HepG2 (cell line): Measurements from ENCODE around the gene TTC31. TPM values are rescaled to one million over a fixed set of nuclear protein-coding genes. Genes with fewer than 3 reads are reported as not detected.

Source experiments
- AKAP8 ChIP-seq: sonication (generic); formaldehyde crosslinking; IDR thresholded peaks from 2 replicates; pipeline ENCODE4 v1.5.1; 2020; ENCODE audit warnings: mild to moderate bottlenecking, missing genetic modification reagents
- CCDC6 ChIP-seq: sonication (generic); formaldehyde crosslinking; IDR thresholded peaks from 2 replicates; pipeline ENCODE4 v1.8.1; 2022; ENCODE audit warnings: mild to moderate bottlenecking, missing genetic modification reagents, moderate library complexity
- DR1 ChIP-seq: sonication (generic); formaldehyde crosslinking; IDR thresholded peaks from 2 replicates; pipeline ENCODE4 v1.8.0; 2021; ENCODE audit warnings: mild to moderate bottlenecking, missing genetic modification reagents, inconsistent platforms
- KAT7 ChIP-seq: IDR thresholded peaks from 2 replicates; pipeline ENCODE4 v1.6.1; 2018; ENCODE audit warnings: borderline replicate concordance, missing compliant biosample characterization
- KLF6 ChIP-seq: IDR thresholded peaks from 2 replicates; pipeline ENCODE4 v1.8.0; 2016; ENCODE audit warnings: missing biosample characterization, missing genetic modification reagents
- NFE2 ChIP-seq: sonication (generic); formaldehyde crosslinking; IDR thresholded peaks from 2 replicates; pipeline ENCODE4 v1.4.0; 2020; ENCODE audit warnings: missing genetic modification reagents
- NKX3-1 ChIP-seq: sonication (generic); formaldehyde crosslinking; IDR thresholded peaks from 2 replicates; pipeline ENCODE4 v1.5.0; 2020; ENCODE audit warnings: missing genetic modification reagents
- SRF ChIP-seq: IDR thresholded peaks from 2 replicates; pipeline ENCODE4 v1.6.1; 2011; ENCODE audit warnings: mild to moderate bottlenecking, low read depth, low read length, moderate library complexity
- TEAD3 ChIP-seq: optimal IDR thresholded peaks from 2 replicates; pipeline ENCODE3; 2016; ENCODE audit warnings: borderline replicate concordance
- TIGD3 ChIP-seq: sonication (generic); formaldehyde crosslinking; IDR thresholded peaks from 2 replicates; pipeline ENCODE4 v1.5.1; 2020; ENCODE audit warnings: mild to moderate bottlenecking, missing genetic modification reagents, borderline replicate concordance
- ZBTB10 ChIP-seq: sonication (generic); formaldehyde crosslinking; IDR thresholded peaks from 2 replicates; pipeline ENCODE4 v1.4.0; 2020; ENCODE audit warnings: missing genetic modification reagents, borderline replicate concordance
- ZBTB49 ChIP-seq: sonication (generic); formaldehyde crosslinking; IDR thresholded peaks from 2 replicates; pipeline ENCODE4 v1.4.0; 2020; ENCODE audit warnings: missing genetic modification reagents, borderline replicate concordance
- ZNF138 ChIP-seq: sonication (generic); formaldehyde crosslinking; IDR thresholded peaks from 2 replicates; pipeline ENCODE4 v1.5.0; 2020; ENCODE audit warnings: mild to moderate bottlenecking, low read depth, missing genetic modification reagents
- ZNF3 ChIP-seq: IDR thresholded peaks from 2 replicates; pipeline ENCODE4 v1.7.0; 2017; ENCODE audit warnings: inconsistent platforms
- ZNF790 ChIP-seq: sonication (generic); formaldehyde crosslinking; IDR thresholded peaks from 2 replicates; pipeline ENCODE4 v1.8.0; 2022; ENCODE audit warnings: missing genetic modification reagents, mild to moderate bottlenecking, borderline replicate concordance
- ZNF841 ChIP-seq: sonication (generic); formaldehyde crosslinking; IDR thresholded peaks from 2 replicates; pipeline ENCODE4 v1.8.1; 2023; ENCODE audit warnings: missing genetic modification reagents, borderline replicate concordance
- polyA plus RNA-seq, 8 experiments: library from polyadenylated mRNA; depleted of rRNA in 3 of 8; stranded (reverse) in 7 of 8; unstranded in 1 of 8; fragments of >200 nt; fragmentation: Illumina TruSeq in 4 of 8; extraction: Trizol in 4 of 8; gene quantifications; 2 replicates each; pipeline versions ENCODE4 v1.2.1 to v1.2.3, GENCODE V29; 2011 to 2016; ENCODE audit warnings: low read depth in 4 of 8, missing spikeins in 1 of 8, mixed read lengths in 1 of 8; ENCODE audit not compliant: insufficient read depth in 1 of 8
- total RNA-seq, 5 experiments: library from RNA; depleted of rRNA; stranded (reverse); fragments of >200 nt; fragmentation: Illumina TruSeq; extraction: Trizol; gene quantifications; 2 replicates each; pipeline ENCODE4 v1.2.3, GENCODE V29; 2016; ENCODE audit warnings: low read depth in 1 of 5
- TF ChIP-seq, protein P1 (sequence below): sonication (generic); formaldehyde crosslinking; IDR thresholded peaks from 2 replicates; pipeline ENCODE4 v1.4.0; 2020; ENCODE audit warnings: mild to moderate bottlenecking, missing genetic modification reagents, borderline replicate concordance
- TF ChIP-seq, protein P2 (sequence below): sonication (generic); formaldehyde crosslinking; IDR thresholded peaks from 2 replicates; pipeline ENCODE4 v1.4.0; 2020; ENCODE audit warnings: missing genetic modification reagents
- TF ChIP-seq, protein P3 (sequence below): sonication (generic); formaldehyde crosslinking; IDR thresholded peaks from 2 replicates; pipeline ENCODE4 v1.8.1; 2023; ENCODE audit warnings: mild to moderate bottlenecking, missing genetic modification reagents, borderline replicate concordance

The TTC31 gene
- total and polyA plus RNA-seq, 2 of the 13 experiments (the other 11 are each of a cell fraction or from before 2014, with no cell fraction given): 28.3 to 39.5 TPM

DNA sequence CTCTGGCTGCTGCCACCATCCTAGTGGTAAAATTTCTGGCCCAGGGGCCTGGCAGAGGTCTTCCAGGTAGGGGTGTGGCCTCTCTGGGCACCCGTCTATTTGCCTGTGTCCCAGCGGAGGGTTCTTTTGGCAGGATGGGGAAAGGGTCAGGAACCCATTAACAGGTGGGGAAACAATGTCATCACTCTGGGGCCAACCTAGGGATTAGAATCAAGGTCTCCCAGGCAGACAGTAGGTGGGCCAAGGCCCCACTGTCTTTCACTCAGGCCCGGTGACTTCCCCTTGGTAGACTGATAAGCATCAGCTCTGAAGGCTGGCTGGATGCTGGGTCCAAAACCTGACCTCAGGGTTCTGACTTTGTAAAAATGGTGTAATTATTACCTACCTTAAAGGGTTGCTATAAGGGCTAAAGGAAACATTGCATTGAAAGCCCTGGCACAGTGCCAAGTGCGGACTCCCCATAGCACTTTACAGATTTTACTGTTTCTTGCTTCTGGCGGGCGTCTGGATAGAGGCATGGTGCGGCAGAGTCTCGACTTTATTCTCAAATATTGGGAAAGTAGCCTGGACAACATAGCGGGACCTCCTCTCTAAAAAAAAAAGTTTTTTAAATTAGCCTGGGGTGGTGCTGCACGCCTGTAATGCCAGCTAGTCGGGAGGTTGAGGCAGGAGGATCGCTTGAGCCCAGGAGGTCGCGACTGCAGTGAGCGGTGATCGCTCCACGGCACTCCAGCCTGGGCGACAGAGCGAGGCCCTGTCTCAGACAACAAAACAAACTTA lies 14.3 kb downstream of the TTC31 start (continued):
- TF ChIP-seq ZNF841 (CRISPR knock-in tag) (no peak), AKAP8 (CRISPR knock-in tag) (no peak; the same call in 1 of the 2 replicates), SRF (no peak), KLF6 (CRISPR knock-in tag) (no peak), NKX3-1 (CRISPR knock-in tag) (no peak), CCDC6 (peak; percentile 30; the same call in 1 of the 2 replicates), KAT7 (CRISPR knock-in tag) (0 out of 2 replicates have a peak, but pooled peaks have one; percentile 35), DR1 (CRISPR knock-in tag) (no peak), ZBTB10 (no peak; the same call in 1 of the 2 replicates), NFE2 (CRISPR knock-in tag) (no peak), TEAD3 (CRISPR knock-in tag) (no peak), ZNF138 (CRISPR knock-in tag) (no peak), TIGD3 (CRISPR knock-in tag) (no peak), ZNF3 (CRISPR knock-in tag) (no peak), ZBTB49 (CRISPR knock-in tag) (no peak), ZNF790 (CRISPR knock-in tag) (no peak)
- TF ChIP-seq, protein P1, sequence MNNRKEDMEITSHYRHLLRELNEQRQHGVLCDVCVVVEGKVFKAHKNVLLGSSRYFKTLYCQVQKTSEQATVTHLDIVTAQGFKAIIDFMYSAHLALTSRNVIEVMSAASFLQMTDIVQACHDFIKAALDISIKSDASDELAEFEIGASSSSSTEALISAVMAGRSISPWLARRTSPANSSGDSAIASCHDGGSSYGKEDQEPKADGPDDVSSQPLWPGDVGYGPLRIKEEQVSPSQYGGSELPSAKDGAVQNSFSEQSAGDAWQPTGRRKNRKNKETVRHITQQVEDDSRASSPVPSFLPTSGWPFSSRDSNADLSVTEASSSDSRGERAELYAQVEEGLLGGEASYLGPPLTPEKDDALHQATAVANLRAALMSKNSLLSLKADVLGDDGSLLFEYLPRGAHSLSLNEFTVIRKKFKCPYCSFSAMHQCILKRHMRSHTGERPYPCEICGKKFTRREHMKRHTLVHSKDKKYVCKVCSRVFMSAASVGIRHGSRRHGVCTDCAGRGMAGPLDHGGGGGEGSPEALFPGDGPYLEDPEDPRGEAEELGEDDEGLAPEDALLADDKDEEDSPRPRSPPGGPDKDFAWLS (CRISPR knock-in tag): 0 out of 2 replicates have a peak, but pooled peaks have one; percentile 60
- TF ChIP-seq, protein P2, sequence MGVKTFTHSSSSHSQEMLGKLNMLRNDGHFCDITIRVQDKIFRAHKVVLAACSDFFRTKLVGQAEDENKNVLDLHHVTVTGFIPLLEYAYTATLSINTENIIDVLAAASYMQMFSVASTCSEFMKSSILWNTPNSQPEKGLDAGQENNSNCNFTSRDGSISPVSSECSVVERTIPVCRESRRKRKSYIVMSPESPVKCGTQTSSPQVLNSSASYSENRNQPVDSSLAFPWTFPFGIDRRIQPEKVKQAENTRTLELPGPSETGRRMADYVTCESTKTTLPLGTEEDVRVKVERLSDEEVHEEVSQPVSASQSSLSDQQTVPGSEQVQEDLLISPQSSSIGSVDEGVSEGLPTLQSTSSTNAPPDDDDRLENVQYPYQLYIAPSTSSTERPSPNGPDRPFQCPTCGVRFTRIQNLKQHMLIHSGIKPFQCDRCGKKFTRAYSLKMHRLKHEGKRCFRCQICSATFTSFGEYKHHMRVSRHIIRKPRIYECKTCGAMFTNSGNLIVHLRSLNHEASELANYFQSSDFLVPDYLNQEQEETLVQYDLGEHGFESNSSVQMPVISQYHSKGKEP (CRISPR knock-in tag): no peak
- TF ChIP-seq, protein P3, sequence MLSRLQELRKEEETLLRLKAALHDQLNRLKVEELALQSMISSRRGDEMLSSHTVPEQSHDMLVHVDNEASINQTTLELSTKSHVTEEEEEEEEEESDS (CRISPR knock-in tag): no peak
